NCI-H1105 (cell line): ENCODE results near the gene PRKG2.
"Not testable (repeated sequence)": the region's sequence is repeated elsewhere in the genome, so short reads cannot be mapped to it uniquely, and the experiment has no call there.

Source experiments
- DNase-seq: peaks from one replicate; lab custom pipeline; 2025; lab: John Stamatoyannopoulos, UW

PRKG2 gene, protein sequence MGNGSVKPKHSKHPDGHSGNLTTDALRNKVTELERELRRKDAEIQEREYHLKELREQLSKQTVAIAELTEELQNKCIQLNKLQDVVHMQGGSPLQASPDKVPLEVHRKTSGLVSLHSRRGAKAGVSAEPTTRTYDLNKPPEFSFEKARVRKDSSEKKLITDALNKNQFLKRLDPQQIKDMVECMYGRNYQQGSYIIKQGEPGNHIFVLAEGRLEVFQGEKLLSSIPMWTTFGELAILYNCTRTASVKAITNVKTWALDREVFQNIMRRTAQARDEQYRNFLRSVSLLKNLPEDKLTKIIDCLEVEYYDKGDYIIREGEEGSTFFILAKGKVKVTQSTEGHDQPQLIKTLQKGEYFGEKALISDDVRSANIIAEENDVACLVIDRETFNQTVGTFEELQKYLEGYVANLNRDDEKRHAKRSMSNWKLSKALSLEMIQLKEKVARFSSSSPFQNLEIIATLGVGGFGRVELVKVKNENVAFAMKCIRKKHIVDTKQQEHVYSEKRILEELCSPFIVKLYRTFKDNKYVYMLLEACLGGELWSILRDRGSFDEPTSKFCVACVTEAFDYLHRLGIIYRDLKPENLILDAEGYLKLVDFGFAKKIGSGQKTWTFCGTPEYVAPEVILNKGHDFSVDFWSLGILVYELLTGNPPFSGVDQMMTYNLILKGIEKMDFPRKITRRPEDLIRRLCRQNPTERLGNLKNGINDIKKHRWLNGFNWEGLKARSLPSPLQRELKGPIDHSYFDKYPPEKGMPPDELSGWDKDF

DNA sequence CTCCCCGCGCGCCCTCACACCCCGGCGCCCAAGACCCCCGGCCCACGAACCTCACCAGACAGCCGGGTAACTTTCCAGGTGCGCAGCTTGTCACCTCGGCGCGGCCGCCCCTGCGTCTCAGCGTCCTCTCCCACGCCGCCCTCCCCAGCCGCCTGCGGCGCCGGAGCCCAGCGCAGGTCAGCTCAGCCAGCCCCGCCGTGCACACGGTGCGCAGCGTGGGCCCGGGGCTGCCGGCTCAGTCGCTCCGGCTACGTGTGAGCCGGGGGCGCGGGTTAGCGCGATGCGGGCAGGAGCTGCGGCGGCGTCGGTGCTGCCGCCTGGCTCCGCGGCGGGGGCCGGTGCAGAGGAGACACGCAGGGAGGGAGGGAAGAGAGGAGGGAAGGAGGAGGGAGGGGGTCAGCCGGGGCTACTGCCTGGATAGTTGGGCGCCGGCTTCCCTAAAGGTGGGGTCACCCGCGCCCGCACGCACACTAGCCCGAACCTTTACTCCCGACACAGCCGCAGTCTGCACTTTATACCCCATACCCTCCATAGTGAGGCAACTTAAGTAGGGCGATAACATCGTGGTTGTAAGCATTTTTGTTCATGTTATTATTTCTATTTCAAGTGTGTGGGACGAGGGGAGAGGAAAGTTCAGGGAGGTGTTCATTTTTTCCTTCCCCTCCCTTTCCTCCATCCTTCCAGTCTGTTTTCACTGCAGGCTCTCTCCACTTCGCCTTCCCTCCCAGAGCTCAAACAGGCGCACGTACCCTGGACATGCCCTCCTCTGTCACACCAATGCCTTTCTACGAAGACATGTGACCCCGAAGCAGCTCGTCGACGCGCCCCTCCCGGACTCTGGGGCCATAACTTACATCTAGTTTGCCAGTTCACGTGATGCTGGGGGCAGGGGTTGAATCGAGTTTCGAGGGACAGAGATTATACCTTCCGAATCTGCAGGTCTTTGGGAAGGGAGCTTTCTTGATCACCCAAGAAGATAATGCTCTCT is at the start of gene PRKG2:
Gene PRKG2 (minus strand): TSS at position 342 of the 988 bp plus-strand sequence. CDS start 10,175 bp downstream, outside the sequence.
- no peak for DNase-seq

DNA sequence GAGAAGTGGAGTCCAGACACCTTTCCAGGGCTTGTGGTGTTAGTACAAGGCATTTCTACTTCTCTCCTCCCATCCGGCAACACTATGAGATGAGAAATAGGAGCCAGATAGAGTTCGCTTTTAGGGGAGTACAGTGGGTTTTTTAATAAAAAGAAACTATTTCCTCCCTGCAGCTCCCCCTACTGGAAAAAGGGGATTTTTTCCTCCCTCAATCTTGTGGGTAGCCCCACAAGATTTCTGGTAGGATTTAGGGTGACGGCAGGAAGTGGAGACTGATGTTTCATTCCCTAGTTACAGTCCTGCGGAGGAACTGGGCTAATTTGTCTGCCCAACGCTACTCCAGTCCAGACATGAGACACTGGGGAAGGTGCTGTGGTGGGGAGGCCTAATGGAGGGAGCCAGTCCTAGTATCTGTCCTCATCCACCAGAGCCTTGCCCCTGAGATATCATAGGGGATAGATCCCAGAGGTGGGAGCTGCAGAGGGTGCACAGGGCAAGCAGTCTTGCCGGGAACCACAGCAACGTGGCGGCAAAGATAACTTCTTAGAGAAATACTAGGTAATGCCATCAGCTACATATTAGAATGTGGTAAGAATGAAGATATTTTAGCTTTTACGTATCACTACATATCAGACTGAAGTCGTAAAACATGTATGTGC is 45.5 kb upstream of the PRKG2 start:
- no peak for DNase-seq

DNA sequence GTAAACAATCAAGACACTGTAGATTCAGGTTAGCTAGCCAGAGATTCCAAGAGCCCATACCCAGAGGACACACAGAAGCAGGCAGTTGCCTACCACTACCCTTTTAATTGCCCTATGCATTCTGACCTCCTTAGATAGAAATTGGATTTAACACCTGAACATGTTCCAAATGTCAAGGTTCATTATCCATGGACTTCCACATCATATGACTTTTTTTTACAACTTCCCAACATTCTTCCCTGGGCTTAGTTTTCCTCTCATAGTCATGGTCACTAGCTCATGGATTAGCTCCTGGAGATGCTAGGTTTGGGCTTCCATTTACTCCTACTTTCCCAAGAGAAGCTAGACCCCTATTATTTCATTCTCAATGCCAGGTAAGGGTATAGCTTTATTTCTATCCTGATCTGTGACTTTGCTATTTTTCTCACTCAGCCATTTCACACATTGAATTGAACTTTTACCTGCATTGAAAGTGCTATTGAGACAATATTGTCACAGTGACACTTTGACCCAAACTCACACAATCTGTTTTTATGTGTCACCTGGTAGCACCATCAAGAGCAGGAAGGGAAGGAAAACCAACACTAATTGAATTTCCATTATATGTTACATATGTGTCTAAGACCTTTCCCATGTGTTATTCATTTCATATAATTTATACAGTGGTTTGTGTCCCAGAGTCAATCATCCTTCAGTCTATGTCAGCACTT is 44.0 kb upstream of the PRKG2 start:
- DNase-seq: no peak

DNA sequence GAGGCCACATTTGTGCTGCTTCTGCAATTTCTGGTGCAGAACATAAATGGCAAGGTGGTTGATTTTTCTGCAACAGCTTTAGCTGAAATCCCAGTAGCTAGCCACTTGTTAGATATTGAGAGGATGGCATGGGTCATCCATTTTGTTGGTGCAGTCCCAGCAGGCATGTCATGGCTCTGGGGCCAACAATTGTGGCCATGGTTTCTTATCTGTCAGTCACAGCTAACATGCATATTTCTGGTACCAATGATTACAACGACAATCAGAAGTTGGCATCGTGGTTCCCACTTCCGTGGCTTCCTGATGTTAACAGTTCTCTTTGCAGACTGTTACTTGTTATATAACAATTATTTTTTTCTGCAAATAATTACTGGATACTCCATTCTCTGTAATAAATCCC is 42.8 kb upstream of the PRKG2 start:
- DNase-seq: no peak

DNA sequence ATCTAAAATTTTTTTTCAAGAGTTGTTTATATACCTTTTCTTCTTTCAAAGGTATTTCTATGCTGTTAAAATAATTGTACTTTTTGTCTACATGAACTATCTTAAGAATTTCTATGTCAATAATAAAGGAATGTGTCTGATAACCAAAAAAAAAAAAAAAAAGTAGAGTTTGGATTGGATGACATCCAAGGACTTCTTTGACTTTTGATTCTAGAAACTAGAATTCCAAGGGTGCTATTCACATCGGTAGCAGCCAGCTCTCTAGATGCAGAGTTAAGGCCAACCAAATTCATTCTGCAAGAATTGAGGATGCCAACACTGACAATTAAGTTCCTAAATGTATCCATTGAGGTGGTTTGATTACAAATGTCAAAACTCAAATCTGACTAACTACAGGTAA is 42.0 kb upstream of the PRKG2 start:
- DNase-seq: no peak

DNA sequence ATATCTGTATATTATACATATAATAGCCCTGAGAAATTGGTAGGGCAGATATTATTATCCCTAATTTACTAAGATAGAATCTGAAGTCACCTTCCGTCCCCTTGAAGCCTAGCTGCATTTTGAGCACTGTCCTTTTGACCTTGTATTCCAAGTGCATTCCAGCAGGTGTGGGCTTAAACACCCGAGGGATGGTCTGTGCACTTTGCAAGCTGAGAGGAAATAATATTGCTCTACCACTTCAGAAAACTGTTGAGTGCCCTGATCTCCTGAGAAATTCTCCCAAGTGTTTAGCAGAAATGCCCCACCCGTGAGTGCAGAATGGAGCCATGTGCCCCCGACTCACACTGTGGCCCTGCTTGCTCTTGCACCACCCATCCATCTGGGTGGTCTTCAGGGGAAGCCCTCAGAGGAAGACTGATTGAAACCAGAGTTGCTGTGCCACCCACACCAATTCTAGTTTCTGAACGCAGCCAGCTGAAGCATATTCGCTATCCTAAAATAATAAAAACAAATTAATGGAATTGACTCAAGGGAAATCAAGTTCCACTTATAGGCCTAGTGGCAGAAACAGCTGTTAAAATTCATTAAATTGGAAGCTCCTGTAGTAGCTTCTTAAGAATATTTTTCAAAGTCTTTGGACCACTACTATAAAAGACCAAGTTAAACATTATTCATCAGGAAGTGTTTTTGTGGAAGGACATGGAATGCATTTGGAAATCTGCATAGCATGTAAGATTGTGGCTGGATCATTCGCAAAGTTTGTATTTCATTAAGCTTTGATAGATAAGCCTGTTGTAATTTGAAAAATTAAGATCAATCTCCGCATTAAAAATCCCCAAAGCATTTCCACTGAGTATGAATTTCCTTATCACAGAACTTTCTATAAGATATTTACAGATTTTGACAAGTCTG is 41.3 kb upstream of the PRKG2 start:
- DNase-seq: no peak

DNA sequence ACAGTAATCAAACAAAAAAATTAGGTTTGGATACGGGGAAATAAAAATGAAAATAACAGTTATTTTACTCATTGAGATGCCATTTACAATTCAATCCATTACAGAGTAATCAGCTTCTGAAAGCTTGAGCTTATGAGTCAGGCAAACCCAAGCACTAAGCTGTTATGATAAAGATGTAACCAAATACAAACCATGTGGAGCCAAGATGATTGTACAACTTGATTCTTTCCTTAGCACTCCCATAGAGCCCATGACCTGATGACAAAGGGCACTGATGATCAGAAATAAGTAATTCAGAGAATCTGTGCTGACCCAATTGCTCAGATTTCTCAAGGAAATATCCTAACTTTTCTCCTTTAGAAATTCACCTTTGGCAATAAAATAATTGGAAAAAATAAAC is 40.5 kb upstream of the PRKG2 start:
- no peak for DNase-seq

DNA sequence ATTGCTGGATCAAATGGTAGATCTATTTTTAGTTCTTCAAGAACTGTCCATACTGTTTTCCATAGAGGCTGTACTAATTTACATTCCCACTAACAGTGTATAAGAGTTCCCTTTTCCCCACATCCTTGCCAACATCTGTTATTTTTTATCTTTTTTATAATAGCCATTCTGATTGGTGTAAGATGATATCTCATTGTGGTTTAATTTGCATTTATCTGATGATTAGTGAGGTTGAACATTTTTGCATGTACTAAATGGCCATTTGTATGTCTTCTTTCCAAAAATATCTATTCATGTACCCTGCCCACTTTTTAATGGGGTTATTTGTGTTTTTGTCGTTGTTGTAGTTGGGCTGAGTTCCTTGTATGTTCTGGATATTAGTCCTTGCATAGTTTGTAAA is 35.4 kb upstream of the PRKG2 start:
- no peak for DNase-seq

DNA sequence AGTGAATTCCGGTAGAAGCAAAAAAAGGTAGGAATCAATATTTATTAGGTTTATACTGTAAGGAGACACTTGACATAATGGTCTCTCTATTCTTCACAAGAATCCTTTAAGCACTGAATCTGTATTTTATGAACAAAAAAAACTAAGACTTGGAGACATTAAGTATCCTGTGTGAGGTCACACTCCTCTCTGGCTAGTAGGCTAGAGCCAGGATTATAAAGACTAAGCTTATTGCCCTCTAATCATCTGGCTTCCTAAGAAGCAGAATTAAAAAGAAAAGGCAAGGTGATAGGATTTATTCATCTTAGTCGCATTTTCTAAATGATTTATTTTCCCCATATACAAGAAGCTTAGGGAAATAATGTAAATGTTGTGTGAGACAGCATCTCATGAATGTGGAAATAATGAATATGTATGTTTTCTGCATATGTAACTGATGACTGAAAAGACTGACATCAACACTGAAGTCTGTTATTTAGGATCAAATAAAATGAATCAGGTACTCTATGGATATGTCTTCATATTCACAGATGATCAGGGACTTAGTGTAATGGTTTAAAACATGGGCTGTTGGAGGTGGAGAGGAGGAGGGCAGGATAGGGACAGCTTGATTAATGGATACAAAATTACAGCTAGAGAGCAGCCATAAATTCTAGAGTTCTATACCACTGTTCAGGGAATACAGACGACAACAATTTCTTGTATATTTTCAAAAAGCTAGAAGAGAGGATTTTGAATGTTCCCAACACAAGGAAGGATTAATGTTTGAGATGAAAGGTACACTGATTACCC is 30.4 kb upstream of the PRKG2 start:
- DNase-seq: no peak

DNA sequence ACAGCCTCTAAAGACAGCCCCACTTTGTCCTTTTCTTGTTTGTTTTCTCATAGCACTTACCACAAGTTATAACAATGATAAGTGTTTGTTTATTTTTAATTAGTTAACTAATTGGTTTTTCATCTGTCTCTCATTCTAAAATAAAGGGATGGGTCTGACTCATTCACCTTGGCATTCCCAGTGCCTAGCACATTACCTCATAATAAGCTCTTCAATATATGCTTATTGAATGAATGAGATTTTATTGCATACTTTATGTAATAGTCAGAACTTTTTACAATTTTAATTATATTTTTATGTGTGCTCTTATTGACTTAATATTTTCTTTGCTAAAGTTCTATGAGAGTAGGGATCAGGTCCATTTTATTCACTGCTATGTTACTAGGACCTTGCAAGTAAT is 22.8 kb upstream of the PRKG2 start:
- DNase-seq: no peak

DNA sequence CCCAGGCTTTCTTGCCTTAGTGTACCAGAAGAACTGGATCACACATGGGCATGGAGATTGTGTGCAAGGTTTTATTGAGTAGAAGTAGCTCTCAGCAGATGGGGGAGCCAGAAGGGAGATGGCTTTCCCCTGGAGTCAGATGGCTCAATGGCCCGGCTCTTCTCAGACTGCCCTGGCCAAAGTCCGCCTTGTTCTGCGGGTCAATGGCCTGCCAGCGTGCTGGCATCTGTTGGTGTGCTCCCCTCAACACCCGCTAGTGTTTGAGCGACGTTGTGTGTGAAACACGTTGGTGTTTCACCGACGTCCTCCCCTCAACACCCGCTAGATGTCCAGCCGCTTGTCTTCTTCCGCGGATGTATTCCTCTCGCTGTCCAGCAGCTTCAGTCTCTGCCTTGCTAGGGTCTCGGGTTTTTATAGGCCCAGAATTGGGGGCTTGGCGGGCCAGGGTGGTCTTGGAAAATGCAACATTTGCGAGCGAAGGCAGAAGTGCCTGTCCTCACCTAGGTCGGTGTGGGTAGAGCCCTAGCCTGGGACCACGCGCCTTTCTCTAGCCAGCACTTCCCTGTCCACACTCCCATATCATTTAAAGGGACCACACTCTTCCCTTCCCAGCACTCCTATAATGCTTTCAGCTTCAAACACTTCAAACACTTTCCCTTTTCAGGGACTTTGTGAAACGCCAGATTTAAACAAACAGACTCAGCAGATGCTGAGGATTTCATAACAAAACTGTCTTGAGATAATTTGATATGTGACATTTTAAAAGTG is 21.1 kb upstream of the PRKG2 start:
- no peak for DNase-seq

DNA sequence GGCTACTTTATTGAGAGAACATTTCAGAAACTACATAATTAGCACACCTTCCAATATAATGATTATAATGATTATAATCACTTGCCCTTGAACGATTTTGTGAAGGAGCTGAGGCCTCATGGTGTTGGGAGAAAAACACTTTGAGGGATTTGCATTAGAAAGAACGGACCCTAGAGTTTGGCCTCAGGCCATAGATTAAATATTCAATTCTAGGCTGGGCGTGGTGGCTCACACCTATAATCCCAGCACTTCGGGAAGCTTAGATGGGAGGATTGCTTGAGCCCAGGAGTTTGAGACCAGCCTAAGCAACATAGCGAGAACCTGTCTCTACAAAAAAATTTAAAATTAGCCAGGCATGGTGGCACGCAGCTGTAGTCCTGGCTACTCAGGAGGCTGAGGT is 12.9 kb upstream of the PRKG2 start:
- DNase-seq: no peak

DNA sequence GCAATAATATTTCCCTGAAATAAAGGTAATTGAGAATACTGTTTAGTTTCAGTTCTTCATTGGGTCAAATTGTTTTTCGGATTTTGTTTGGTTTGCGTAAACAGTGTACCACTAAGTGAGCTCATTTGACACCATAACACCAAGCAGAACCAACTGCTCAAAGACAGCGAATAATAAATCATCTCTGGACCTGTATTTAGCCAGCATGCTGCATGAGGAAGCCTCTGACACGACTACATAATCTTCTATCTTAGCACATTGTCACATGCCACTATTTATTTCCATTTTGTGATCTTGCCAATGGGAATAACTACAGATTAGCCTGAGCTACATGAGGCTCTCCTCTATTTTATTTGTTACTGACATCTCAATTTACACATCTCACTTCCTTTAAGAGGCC is 12.1 kb upstream of the PRKG2 start:
- DNase-seq: no peak

DNA sequence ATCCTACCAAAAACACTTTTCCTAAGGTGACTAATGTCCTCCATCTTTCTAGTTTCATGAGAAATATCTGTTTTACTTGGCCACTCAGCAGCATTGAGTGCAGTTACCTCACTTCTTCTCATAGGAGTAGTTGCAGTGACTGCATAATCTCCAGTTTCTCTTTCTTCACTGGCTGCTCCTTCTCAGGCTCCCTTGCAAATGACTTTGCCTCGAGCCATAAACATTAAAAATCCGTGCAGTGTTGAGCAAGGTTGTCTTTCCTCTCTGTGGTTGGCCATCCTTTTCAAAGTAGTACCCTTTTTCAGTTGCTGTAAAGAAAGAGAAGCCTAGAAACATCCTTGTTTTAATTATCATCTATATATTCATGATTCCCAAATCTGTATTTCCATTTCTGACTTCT is 10.2 kb upstream of the PRKG2 start:
- no peak for DNase-seq

DNA sequence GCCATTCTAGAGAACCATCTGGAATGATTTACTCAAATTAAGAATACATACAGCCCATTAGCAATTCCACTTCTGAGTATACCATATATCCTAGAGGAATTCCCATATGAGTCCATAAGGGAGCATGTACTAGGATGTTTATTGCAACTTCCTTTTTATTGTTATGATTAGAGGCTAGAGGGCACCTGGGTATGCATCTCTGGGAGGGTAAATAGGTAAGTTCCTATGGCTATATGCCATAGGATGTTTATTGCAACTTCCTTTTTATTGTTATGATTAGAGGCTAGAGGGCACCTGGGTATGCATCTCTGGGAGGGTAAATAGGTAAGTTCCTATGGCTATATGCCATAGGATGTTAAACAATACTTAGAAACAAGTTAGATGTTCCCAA is 7.1 kb upstream of the PRKG2 start:
- not testable (repeated sequence) for DNase-seq

DNA sequence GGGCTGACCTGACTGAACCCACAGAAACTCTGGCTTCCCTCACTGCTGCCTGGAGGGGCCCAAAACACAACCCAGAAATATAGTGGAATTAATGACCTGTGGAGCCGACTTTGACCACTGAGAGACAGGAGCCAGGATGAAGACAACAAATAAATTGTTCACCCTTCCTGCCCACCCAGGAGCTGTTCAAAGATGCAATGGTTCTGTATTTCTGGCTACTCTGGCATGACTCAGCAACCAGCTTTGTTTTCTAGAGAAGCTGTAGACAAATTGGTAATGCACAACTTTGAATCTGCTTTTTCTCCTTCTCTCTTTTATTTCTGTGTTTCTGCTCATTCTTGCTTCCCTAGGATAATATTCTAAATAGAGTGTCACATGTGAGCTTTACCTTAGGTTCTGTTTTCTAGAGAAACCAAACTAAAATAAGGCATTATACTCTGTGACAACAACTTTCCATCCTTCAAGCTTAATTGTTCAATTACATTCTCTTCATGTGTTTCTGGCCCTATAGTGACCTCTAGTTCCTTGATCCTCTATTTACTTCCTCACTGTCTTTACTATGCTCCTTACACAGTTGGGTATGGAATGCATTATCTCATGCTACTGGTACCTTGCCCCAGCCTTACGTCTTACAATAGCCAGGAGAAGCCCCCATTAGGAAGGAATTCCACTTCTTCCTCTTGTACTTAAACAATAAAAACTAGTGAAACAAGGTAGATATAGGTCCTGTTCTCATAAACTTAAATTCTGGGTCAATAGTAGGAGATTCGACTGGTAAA is 6.5 kb upstream of the PRKG2 start:
- no peak for DNase-seq

DNA sequence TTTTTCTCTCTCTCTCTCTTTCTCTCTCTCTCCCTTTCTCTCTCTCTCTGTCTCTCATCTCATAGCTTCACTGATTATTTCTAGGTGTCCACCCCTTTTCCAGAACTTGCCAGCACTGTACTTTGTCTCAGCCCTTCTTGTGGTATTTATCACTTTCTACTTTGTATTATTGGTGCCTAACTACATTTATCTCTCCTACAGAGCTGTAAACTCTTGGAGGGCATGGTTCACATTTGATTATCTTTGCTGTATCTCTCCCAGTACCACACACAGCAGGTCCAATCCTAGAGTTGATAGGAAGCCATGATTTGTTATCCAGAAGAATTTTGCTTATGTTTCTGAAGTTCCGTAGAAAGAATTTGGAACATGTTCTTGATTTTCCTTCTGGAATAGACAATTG is 5.2 kb upstream of the PRKG2 start:
- no peak for DNase-seq

DNA sequence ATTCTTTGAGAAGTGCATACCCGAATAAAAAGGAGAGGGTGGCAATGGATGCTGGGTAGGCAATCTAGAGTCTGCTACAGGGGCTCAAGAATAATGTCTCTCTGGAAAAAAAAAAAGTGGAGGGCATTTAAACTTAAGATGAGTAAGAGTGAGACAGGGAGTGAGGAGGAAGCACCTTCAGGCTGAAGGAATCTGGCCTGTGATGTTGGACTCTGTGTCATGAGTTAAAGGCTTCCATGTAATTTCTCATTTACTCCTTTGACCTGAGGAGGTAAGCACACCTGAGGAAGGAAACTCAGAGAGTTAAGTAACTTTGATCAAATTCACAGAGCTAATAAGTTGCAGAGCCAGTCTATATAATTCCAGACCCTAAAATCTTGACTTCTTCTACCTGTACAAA is 3.2 kb upstream of the PRKG2 start:
- no peak for DNase-seq
